Glutamatergic neuron (in vitro differentiated cells): ENCODE data around the gene RHOT2. TPM values are rescaled to one million over a fixed set of nuclear protein-coding genes. Genes with fewer than 3 reads are reported as not detected.

Source experiments
- DNase-seq: peaks from one replicate; pipeline ENCODE4 v3.0.0; 2022
- H3K27ac Mint-ChIP-seq: one replicate; pipeline ENCODE4 v1.8.0; 2020; ENCODE audit warnings: mild to moderate bottlenecking, mixed read lengths, inconsistent platforms; ENCODE audit not compliant: unreplicated experiment
- H3K27me3 Mint-ChIP-seq: one replicate; pipeline ENCODE4 v1.8.0; 2020; ENCODE audit warnings: mild to moderate bottlenecking, moderate library complexity, mixed read lengths, inconsistent platforms; ENCODE audit not compliant: unreplicated experiment
- H3K36me3 Mint-ChIP-seq: one replicate; pipeline ENCODE4 v1.8.0; 2020; ENCODE audit warnings: mild to moderate bottlenecking, mixed read lengths, inconsistent platforms; ENCODE audit not compliant: unreplicated experiment
- H3K4me1 Mint-ChIP-seq: one replicate; pipeline ENCODE4 v1.8.0; 2020; ENCODE audit warnings: mild to moderate bottlenecking, low read depth, mixed read lengths, inconsistent platforms; ENCODE audit not compliant: unreplicated experiment
- H3K4me3 Mint-ChIP-seq: one replicate; pipeline ENCODE4 v1.8.0; 2020; ENCODE audit warnings: mild to moderate bottlenecking, mixed read lengths, inconsistent platforms; ENCODE audit not compliant: unreplicated experiment
- H3K9me3 Mint-ChIP-seq: one replicate; pipeline ENCODE4 v1.8.0; 2020; ENCODE audit warnings: mild to moderate bottlenecking, moderate library complexity, mixed read lengths, inconsistent platforms; ENCODE audit not compliant: unreplicated experiment
- total RNA-seq: library from RNA; stranded (reverse); fragmentation: NEBNext Ultra II Directional; extraction: Animal tissue kit (Norgen Biotek cat#: 25700); gene quantifications from one replicate; pipeline ENCODE4 v1.2.1, GENCODE V29; 2021; ENCODE audit not compliant: unreplicated experiment
- TF ChIP-seq, protein P1 (sequence below): fragments of 200-600 bp; sonication (generic); IDR thresholded peaks from one replicate; pipeline ENCODE4 v1.5.0; 2021; ENCODE audit not compliant: partially characterized antibody, unreplicated experiment

Gene RHOT2
- total RNA-seq, 1 donor from 2014 or later, result 208 TPM

GRCh38 chr16:681746-682427 lies 14.0 kb downstream of the RHOT2 start:
- TF ChIP-seq, protein P1, sequence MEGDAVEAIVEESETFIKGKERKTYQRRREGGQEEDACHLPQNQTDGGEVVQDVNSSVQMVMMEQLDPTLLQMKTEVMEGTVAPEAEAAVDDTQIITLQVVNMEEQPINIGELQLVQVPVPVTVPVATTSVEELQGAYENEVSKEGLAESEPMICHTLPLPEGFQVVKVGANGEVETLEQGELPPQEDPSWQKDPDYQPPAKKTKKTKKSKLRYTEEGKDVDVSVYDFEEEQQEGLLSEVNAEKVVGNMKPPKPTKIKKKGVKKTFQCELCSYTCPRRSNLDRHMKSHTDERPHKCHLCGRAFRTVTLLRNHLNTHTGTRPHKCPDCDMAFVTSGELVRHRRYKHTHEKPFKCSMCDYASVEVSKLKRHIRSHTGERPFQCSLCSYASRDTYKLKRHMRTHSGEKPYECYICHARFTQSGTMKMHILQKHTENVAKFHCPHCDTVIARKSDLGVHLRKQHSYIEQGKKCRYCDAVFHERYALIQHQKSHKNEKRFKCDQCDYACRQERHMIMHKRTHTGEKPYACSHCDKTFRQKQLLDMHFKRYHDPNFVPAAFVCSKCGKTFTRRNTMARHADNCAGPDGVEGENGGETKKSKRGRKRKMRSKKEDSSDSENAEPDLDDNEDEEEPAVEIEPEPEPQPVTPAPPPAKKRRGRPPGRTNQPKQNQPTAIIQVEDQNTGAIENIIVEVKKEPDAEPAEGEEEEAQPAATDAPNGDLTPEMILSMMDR, result no peak
- no peak for DNase-seq
- no peak overlapping the region for H3K27ac Mint-ChIP-seq
- H3K36me3 Mint-ChIP-seq, result no peaks in the 10 kb centered on the region
- peak overlapping the region; percentile 81 for H3K4me3 Mint-ChIP-seq
- peaks cover 9% of the 10 kb centered on the region for H3K27me3 Mint-ChIP-seq
- peaks cover 8% of the 10 kb centered on the region for H3K9me3 Mint-ChIP-seq
- H3K4me1 Mint-ChIP-seq, result peaks cover 9% of the 10 kb centered on the region

- Mint-ChIP-seq H3K9me3 (peaks cover 8% of the 10 kb centered on the region), H3K4me3 (peak overlapping the region; percentile 71), H3K36me3 (no peaks in the 10 kb centered on the region), H3K4me1 (peaks cover 9% of the 10 kb centered on the region), H3K27me3 (peaks cover 11% of the 10 kb centered on the region), H3K27ac (no peak overlapping the region)
- TF ChIP-seq, protein P1, result no peak
- no peak for DNase-seq
Observed at GRCh38 chr16:682493-683395, 14.8 kb downstream of the RHOT2 start.

DNA sequence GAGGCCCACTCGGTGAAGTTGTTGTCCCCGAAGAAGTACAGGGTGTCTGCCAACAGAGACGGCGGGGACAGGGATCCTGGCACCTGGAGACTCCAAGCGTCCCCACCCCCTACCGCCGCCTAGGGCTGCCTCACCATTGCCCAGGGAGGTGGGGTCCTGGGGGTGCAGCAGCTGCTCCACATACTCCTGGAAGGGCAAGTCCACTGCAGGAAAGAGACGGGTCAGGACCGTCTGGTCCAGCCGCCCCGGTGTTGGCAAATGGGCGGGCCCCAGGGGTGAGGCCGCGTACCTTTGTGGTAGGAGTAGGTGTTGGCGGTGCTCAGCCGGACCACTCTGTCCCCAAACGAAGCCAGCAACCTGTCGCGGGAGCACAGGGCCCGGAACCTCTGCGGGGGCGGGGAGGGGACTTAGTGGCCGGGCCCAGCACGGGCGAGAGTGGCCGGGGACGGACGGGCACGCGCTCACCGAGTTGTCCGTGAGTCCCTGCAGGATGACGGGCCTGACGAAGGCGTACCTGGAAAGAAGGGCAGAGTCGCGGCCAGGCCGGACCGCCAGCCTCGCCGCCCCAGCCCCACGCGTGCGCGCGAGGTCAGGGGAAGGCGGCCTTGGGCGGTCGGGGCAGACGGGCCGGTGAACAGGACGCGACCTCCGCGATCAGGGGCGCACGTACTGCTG lies 15.6 kb downstream of the RHOT2 start:
- DNase-seq, result no peak
- peaks cover 9% of the 10 kb centered on the region for H3K4me1 Mint-ChIP-seq

DNA sequence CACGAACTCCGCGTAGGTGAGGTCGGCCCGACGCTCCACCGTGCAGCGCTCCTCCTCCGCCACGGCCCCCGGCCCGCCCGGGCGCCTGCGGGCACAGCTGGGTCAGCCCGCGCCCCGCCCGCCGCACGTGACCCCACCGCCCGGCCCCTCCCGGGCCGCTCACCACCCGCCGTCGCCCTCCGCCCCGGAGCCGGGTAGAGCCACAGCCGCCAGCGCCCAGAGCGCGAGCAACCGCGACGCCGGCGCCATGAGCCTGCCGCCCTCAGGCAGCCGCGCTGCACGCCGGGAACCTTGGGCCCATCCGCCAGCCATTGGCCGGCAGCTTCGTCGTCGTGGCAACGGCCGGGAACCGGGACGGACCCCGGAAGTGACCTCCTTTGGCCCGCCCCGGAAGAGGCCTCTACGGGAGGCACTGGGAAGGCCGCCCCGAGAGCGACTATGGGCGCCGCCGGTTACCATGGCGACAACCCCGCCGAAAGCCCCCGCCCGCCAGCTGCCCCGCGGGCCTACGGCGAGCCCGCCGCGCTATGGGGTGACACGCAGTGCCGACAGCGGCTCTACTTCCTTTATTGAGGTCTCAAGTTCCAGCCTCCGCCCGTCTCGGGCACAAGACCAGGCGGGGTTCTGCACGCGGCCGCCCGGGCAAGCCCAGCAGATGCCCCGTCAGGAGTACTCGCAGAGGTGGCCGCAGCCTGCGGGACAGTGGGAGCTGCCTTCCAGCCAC lies 16.3 kb downstream of the RHOT2 start, which contains the start of gene JMJD8:
Gene JMJD8 (minus strand): TSS at position 264 of the 724 bp plus-strand sequence. CDS start 15 bp downstream, at position 249.
- no peaks in the 10 kb centered on the region for H3K36me3 Mint-ChIP-seq
- peaks cover 5% of the 10 kb centered on the region for H3K9me3 Mint-ChIP-seq
- DNase-seq, result peak; percentile 98
- no peak within 1 kb of the TSS for H3K27ac Mint-ChIP-seq
- TF ChIP-seq, protein P1, result no peak
- peaks cover 15% of the 10 kb centered on the region for H3K27me3 Mint-ChIP-seq
- peaks cover 9% of the 10 kb centered on the region for H3K4me1 Mint-ChIP-seq
- H3K4me3 Mint-ChIP-seq, result peak within 1 kb of the TSS; percentile 67

More for the DNA sequence above, 15.6 kb downstream of the RHOT2 start:
- Mint-ChIP-seq H3K9me3 (peaks cover 8% of the 10 kb centered on the region), H3K36me3 (no peaks in the 10 kb centered on the region), H3K27me3 (peaks cover 11% of the 10 kb centered on the region), H3K4me3 (peak overlapping the region; percentile 67), H3K27ac (no peak overlapping the region)
- TF ChIP-seq, protein P1, result no peak
